Smooth muscle cell (in vitro differentiated cells): ENCODE results near the gene TMPRSS2. TPM values are rescaled to one million over a fixed set of nuclear protein-coding genes. Genes with fewer than 3 reads are reported as not detected.

Experiments used
- DNase-seq: peaks from one replicate; lab custom pipeline; 2025; ENCODE audit not compliant: unreplicated experiment; lab: John Stamatoyannopoulos, UW
- H2AFZ ChIP-seq: fragments of 200-600 bp; sonication (generic); 2 replicates; pipeline ENCODE4 v1.6.0; 2016; ENCODE audit warnings: antibody characterized with exemption, low read depth, mild to moderate bottlenecking
- H3F3A ChIP-seq: fragments of 200-600 bp; sonication (generic); 2 replicates; pipeline ENCODE4 v1.6.0; 2017; ENCODE audit warnings: antibody characterized with exemption, low read depth
- H3K27ac ChIP-seq: fragments of 200-600 bp; sonication (generic); 2 replicates; pipeline ENCODE4 v1.5.1; 2016; ENCODE audit warnings: low read depth, mild to moderate bottlenecking
- H3K27me3 ChIP-seq: fragments of 200-600 bp; sonication (generic); 2 replicates; pipeline ENCODE4 v1.6.1; 2016; ENCODE audit warnings: low read depth, mild to moderate bottlenecking
- H3K36me3 ChIP-seq: fragments of 200-600 bp; sonication (generic); 2 replicates; pipeline ENCODE4 v1.5.1; 2016; ENCODE audit warnings: low read depth
- H3K4me1 ChIP-seq: fragments of 200-600 bp; sonication (generic); 2 replicates; pipeline ENCODE4 v1.5.1; 2016; ENCODE audit warnings: low read depth
- H3K4me2 ChIP-seq: fragments of 200-600 bp; sonication (generic); 2 replicates; pipeline ENCODE4 v1.6.0; 2016; ENCODE audit warnings: mild to moderate bottlenecking
- H3K4me3 ChIP-seq: fragments of 200-600 bp; sonication (generic); 2 replicates; pipeline ENCODE4 v1.5.1; 2016; ENCODE audit warnings: mild to moderate bottlenecking
- H3K79me2 ChIP-seq: fragments of 200-600 bp; sonication (generic); 2 replicates; pipeline ENCODE4 v1.6.0; 2016; ENCODE audit warnings: low read depth, mild to moderate bottlenecking
- H3K9ac ChIP-seq: fragments of 200-600 bp; sonication (generic); 2 replicates; pipeline ENCODE4 v1.6.0; 2016; ENCODE audit warnings: low read depth
- H3K9me3 ChIP-seq: fragments of 200-600 bp; sonication (generic); replicated peaks from 2 replicates; pipeline ENCODE4 v1.5.1; 2016; ENCODE audit warnings: low read depth
- H4K20me1 ChIP-seq: fragments of 200-600 bp; sonication (generic); 2 replicates; pipeline ENCODE4 v1.6.0; 2016; ENCODE audit warnings: low read depth
- CTCF ChIP-seq: fragments of 200-600 bp; sonication (generic); IDR thresholded peaks from 2 replicates; pipeline ENCODE4 v1.5.1; 2017; ENCODE audit warnings: borderline replicate concordance, mild to moderate bottlenecking, antibody characterized with exemption; ENCODE audit not compliant: insufficient read depth, poor library complexity, severe bottlenecking
- WGBS: methylation state at CpG from one replicate; pipeline ENCODE4 v1.1.7; 2016; ENCODE audit warnings: low lambda C conversion rate; 5-methylcytosine and 5-hydroxymethylcytosine counted together
- polyA plus RNA-seq: library from polyadenylated mRNA; unstranded; fragments of >200 nt; fragmentation: Nextera tagmentation; extraction: Ambion mirVana; gene quantifications from 2 replicates; pipeline ENCODE4 v1.2.1, GENCODE V29; 2016
- total RNA-seq: library from RNA; depleted of rRNA; stranded (reverse); fragments of >200 nt; gene quantifications from 2 replicates; pipeline ENCODE4 v1.2.3, GENCODE V29; 2014

Gene TMPRSS2
- total and polyA plus RNA-seq, 2 experiments from 2014 or later: 0.39 to 1.3 TPM

DNA sequence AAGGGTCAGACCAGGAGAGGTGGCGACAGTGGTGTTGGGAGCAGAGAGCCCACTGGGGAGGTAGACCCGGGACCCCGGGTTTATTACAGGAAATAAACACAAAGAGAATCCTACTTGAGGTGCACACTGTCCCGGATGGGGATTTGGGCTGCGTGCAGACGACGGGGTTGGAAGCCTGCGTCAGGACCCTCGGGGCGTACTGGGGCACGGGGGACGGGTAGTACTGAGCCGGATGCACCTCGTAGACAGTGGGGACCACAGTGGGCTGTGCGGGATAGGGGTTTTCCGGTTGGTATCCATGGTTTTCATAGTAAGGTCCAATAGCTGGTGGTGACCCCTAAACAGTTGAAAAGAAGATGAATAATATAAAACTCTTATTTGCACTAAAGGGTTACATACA lies 13.7 kb downstream of the TMPRSS2 start:
- Histone ChIP-seq H3K27ac (no peak overlapping the region), H3K36me3 (no peaks in the 10 kb centered on the region), H2AFZ (no peak overlapping the region), H3K4me3 (no peak overlapping the region), H3K27me3 (no peaks in the 10 kb centered on the region), H3K4me1 (no peaks in the 10 kb centered on the region), H3K4me2 (no peak overlapping the region), H3K79me2 (no peaks in the 10 kb centered on the region), H4K20me1 (no peaks in the 10 kb centered on the region), H3K9ac (no peak overlapping the region), H3K9me3 (no peaks in the 10 kb centered on the region), H3F3A (no peaks in the 10 kb centered on the region)
- WGBS: 96% methylated on average over 16 of the region's 16 CpGs
- TF ChIP-seq CTCF: no peak
- no peak for DNase-seq

DNA sequence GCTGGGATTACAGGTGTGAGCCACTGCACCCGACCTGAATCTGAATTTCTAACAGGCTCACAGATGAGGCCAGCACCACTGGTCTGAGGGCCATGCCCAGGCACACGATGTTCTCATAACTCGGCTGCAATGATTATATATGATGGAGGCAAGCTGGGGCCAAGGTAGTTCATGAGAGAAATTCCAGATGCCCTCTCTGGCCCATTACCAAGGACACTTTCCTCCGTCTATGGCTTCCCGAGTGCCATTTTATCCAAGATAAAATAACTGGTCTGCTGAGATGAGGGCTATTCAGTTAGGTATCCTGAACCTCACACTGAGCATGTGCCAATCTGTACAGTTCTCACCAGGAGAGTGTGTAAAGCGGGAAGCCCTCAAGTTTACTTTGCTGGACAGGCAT lies 16.5 kb downstream of the TMPRSS2 start:
- Histone ChIP-seq H3K4me1 (no peaks in the 10 kb centered on the region), H2AFZ (no peak overlapping the region), H3K9me3 (no peaks in the 10 kb centered on the region), H3K9ac (no peak overlapping the region), H3K4me2 (no peak overlapping the region), H4K20me1 (no peaks in the 10 kb centered on the region), H3K36me3 (no peaks in the 10 kb centered on the region), H3F3A (no peaks in the 10 kb centered on the region), H3K4me3 (no peak overlapping the region), H3K27me3 (no peaks in the 10 kb centered on the region), H3K27ac (no peak overlapping the region), H3K79me2 (no peaks in the 10 kb centered on the region)
- TF ChIP-seq CTCF: no peak
- DNase-seq: no peak
- WGBS: 93% methylated on average over 6 of the region's 6 CpGs

- H3K9ac ChIP-seq: no peak overlapping the region
- no peaks in the 10 kb centered on the region for H4K20me1 ChIP-seq
- no peaks in the 10 kb centered on the region for H3K27me3 ChIP-seq
- 85% methylated on average over 4 of the region's 4 CpGs for WGBS
- H2AFZ ChIP-seq: no peak overlapping the region
- no peak overlapping the region for H3K4me2 ChIP-seq
- no peaks in the 10 kb centered on the region for H3K9me3 ChIP-seq
- no peak overlapping the region for H3K27ac ChIP-seq
- H3K79me2 ChIP-seq: no peaks in the 10 kb centered on the region
- no peaks in the 10 kb centered on the region for H3K36me3 ChIP-seq
- H3K4me3 ChIP-seq: no peak overlapping the region
- no peak for TF ChIP-seq CTCF
- no peaks in the 10 kb centered on the region for H3K4me1 ChIP-seq
- no peak for DNase-seq
- H3F3A ChIP-seq: no peaks in the 10 kb centered on the region
These were observed 17.6 kb downstream of the TMPRSS2 start for GRCh38 chr21:41490330-41490729.

DNA sequence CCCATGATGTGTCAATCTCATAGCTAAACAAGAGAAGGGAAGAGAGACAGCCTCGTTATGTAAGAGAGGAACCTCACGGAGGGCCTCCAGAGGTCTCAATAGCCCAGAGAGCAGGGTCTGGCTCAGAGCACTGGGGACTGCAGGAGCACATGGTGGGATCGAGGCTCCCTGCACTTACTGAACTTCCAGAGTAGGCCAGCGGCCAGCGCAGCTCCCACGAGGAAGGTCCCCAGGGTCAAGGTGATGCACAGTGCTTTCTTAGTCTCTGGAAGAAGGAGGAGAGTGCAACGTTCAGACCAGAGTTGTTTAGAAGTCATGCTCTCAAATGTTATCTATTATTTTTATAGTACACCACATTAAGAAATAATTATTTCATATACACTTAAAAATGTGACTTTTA lies 18.6 kb downstream of the TMPRSS2 start:
- no peaks in the 10 kb centered on the region for H3K36me3 ChIP-seq
- no peaks in the 10 kb centered on the region for H3K4me1 ChIP-seq
- no peak overlapping the region for H3K4me2 ChIP-seq
- H3K27ac ChIP-seq: no peak overlapping the region
- no peaks in the 10 kb centered on the region for H3K9me3 ChIP-seq
- H3K4me3 ChIP-seq: no peak overlapping the region
- no peak overlapping the region for H2AFZ ChIP-seq
- H3K9ac ChIP-seq: no peak overlapping the region
- WGBS: 77% methylated on average over 7 of the region's 7 CpGs
- H3K27me3 ChIP-seq: no peaks in the 10 kb centered on the region
- TF ChIP-seq CTCF: no peak
- no peaks in the 10 kb centered on the region for H4K20me1 ChIP-seq
- peaks cover 5% of the 10 kb centered on the region for H3F3A ChIP-seq
- no peak for DNase-seq
- no peaks in the 10 kb centered on the region for H3K79me2 ChIP-seq
